Measurements from ENCODE around the gene IGLL5. TPM values are rescaled to one million over a fixed set of nuclear protein-coding genes. Genes with fewer than 3 reads are reported as not detected.

The IGLL5 gene
- total and polyA plus RNA-seq, 5 donors from 2014 or later: 0.27 to 1.4 (median 0.39) TPM; not detected in 2

DNA sequence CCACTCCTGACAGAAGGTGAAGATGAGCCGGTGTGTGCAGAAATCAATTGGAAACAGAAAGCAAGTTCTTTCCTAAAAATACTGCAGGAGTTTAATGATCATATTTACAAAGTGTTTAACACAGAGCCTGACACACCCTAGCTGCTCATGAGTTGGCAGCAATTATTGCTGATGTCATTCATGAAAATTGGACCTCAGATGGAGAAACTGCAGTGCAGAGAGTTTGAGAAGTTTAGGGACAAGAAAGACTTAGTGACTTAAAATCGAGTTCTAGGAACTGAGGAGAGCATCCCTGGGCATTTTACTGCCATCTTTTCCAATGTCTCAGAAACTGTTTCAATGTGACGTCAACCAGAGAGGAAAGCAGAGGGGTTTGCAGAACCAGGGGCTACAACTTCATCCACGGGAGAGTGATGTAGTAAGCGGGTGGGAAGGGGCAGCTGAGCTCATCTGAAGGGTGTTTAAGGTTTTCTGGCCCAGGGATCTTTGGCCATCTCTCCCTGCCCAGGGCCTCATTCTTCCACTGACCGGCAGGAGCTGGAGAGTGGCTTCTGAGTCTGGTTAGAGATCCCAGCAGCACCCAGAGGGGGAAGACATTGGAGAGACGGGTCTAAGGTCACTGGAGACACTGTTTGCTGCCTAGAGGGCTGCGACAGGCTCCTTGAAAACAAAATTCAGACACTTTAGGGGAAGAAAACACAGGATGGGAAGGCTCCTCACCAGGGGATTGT is 21.1 kb upstream of the IGLL5 start:
- H3K4me1 Mint-ChIP-seq: peaks cover 12 to 42% (median 30%) of the 10 kb centered on the region in 4 donors
- Histone ChIP-seq H3K27ac (ENCODE audit: insufficient read depth, low read length, poor library complexity, severe bottlenecking) (no peak overlapping the region), H3K4me3 (ENCODE audit: low read depth, low read length) (no peak overlapping the region), H3K27me3 (ENCODE audit: control insufficient read depth, insufficient read depth, low read length) (peaks cover 3% of the 10 kb centered on the region), H3K9me3 (ENCODE audit: control insufficient read depth in 2 of 2, low read length in 2 of 2) (no peaks in the 10 kb centered on the region), H3K36me3 (ENCODE audit: control insufficient read depth, insufficient read depth, low read length) (no peaks in the 10 kb centered on the region), H3K4me1 (ENCODE audit: control insufficient read depth, insufficient read depth, low read length, poor library complexity, severe bottlenecking) (peaks cover 21% of the 10 kb centered on the region)
- no peaks in the 10 kb centered on the region for H3K36me3 Mint-ChIP-seq
- no peak overlapping the region for H3K4me3 Mint-ChIP-seq
- H3K27me3 Mint-ChIP-seq: peaks cover 28% of the 10 kb centered on the region
- peak overlapping the region in 2 of 3 donors; percentile 2 to 61 for H3K27ac Mint-ChIP-seq
- no peak for DNase-seq
- no peak for ATAC-seq (ENCODE audit: low read depth in 2 of 2)
- H3K9me3 Mint-ChIP-seq: peaks cover 0 to 3% (median 0%) of the 10 kb centered on the region in 7 donors

DNA sequence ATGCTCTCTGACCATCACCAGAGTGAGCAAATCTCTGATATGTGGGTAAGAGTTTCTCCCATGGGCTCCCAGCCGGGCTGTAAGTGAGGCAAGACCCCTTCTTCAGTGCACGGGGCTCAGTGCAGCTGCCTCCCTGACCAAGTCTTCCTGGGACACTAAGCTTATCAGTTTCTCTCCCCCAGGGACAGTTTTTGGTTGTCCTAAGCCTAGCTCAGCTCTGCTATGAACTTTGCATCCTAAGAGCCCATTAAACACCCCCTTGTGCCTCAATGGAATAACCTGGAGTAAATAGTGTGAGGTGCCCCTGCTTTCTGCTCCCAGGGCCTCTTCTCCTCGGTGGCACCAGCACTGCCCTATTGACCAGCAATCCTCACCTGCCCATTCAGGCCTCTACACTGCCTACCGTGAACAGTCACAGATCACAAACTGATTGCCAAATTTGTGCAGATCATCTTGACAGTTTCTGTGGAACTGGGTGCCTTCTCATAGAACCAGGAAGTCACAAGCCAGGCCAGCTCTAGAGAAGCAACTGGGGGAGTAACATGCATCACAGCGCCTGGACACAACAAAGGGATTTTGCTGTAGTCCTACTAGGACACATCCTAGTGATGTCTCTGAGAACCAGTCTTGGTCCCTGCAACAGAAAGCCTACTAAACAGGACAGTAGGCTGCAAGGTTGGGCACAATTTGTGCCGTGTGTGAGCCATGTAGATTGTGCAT is 19.5 kb upstream of the IGLL5 start:
- H3K4me1 Mint-ChIP-seq: peaks cover 12 to 42% (median 29%) of the 10 kb centered on the region in 4 donors
- peaks cover 0 to 6% (median 0%) of the 10 kb centered on the region in 7 donors for H3K9me3 Mint-ChIP-seq

DNA sequence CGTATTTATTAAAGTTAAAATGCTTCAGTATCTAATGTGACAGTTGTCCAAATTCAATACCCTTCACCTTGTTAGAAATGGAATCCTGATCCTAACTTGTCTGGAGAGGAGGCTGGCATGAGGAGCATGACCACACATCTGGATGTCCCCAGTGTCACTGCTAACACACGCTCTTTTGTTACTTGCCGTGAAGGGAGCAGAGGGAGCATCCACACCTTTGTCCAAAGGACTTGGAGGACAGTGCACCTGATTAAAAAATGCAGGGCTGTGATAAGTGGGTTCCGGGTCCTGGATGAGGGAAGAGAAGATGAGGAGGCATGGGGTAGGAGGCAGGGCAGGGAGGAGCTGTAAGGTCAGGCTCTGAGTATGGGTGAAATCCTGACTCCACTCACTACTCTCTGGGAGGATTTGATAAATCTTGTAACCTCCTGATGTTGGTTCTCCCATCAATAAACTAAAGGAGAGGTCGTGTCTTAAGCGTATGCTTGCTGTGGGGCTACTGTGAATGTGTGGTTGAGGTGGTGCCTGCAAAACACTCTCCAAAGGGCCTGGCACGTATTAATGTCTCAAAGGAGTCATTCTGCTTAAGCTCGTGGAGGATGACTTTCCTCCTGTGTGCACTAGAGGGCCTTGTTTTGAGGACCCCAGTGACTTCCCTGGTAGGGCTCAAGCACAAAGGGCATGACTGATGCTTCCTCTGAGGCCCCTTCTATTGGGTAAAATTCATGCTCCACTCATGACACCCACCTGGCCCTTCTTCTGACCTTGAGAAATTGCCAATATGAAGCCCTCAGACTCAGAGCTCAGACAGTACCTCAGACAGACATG is 16.8 kb upstream of the IGLL5 start:
- no peak overlapping the region for H3K4me3 ChIP-seq (ENCODE audit: low read depth, low read length)
- Mint-ChIP-seq H3K27me3 (peaks cover 22% of the 10 kb centered on the region), H3K9me3 (peaks cover 0 to 11% (median 0%) of the 10 kb centered on the region in 7 donors), H3K27ac (no peak overlapping the region), H3K4me3 (no peak overlapping the region), H3K36me3 (peaks cover 4% of the 10 kb centered on the region), H3K4me1 (peaks cover under 1 to 15% (median 10%) of the 10 kb centered on the region in 4 donors)
- H3K27me3 ChIP-seq (ENCODE audit: control insufficient read depth, insufficient read depth, low read length): peaks cover 3% of the 10 kb centered on the region
- peaks cover 11% of the 10 kb centered on the region for H3K4me1 ChIP-seq (ENCODE audit: control insufficient read depth, insufficient read depth, low read length, poor library complexity, severe bottlenecking)
- H3K36me3 ChIP-seq (ENCODE audit: control insufficient read depth, insufficient read depth, low read length): no peaks in the 10 kb centered on the region
- DNase-seq (peak in 1 of 3 donors; percentile 20), ATAC-seq (ENCODE audit: low read depth in 2 of 2) (no peak)
- peaks cover 7 to 10% of the 10 kb centered on the region in 2 experiments for H3K9me3 ChIP-seq (ENCODE audit: control insufficient read depth in 2 of 2, low read length in 2 of 2)
- H3K27ac ChIP-seq (ENCODE audit: insufficient read depth, low read length, poor library complexity, severe bottlenecking): no peak overlapping the region

More for the DNA sequence above, 19.5 kb upstream of the IGLL5 start:
- H3K27me3 ChIP-seq (ENCODE audit: control insufficient read depth, insufficient read depth, low read length): peaks cover 3% of the 10 kb centered on the region
- Mint-ChIP-seq H3K27ac (peak overlapping the region in 2 of 3 donors; percentile 26 to 76), H3K27me3 (peaks cover 28% of the 10 kb centered on the region), H3K36me3 (no peaks in the 10 kb centered on the region), H3K4me3 (no peak overlapping the region)
- DNase-seq: no peak
- no peaks in the 10 kb centered on the region for H3K36me3 ChIP-seq (ENCODE audit: control insufficient read depth, insufficient read depth, low read length)
- H3K4me1 ChIP-seq (ENCODE audit: control insufficient read depth, insufficient read depth, low read length, poor library complexity, severe bottlenecking): peaks cover 21% of the 10 kb centered on the region
- no peak overlapping the region for H3K27ac ChIP-seq (ENCODE audit: insufficient read depth, low read length, poor library complexity, severe bottlenecking)
- H3K4me3 ChIP-seq (ENCODE audit: low read depth, low read length): no peak overlapping the region
- H3K9me3 ChIP-seq (ENCODE audit: control insufficient read depth in 2 of 2, low read length in 2 of 2): no peaks in the 10 kb centered on the region
- ATAC-seq (ENCODE audit: low read depth in 2 of 2): no peak

GRCh38 chr22:22871536-22872278 is 15.9 kb upstream of the IGLL5 start:
- ATAC-seq (ENCODE audit: low read depth in 2 of 2) (no peak), DNase-seq (no peak)
- no peak overlapping the region for H3K27ac Mint-ChIP-seq
- no peak overlapping the region for H3K27ac ChIP-seq (ENCODE audit: insufficient read depth, low read length, poor library complexity, severe bottlenecking)
- H3K27me3 Mint-ChIP-seq: peaks cover 14% of the 10 kb centered on the region
- peaks cover 7 to 10% of the 10 kb centered on the region in 2 experiments for H3K9me3 ChIP-seq (ENCODE audit: control insufficient read depth in 2 of 2, low read length in 2 of 2)
- no peak overlapping the region for H3K4me3 Mint-ChIP-seq
- peaks cover 4% of the 10 kb centered on the region for H3K36me3 Mint-ChIP-seq
- no peak overlapping the region for H3K4me3 ChIP-seq (ENCODE audit: low read depth, low read length)
- H3K36me3 ChIP-seq (ENCODE audit: control insufficient read depth, insufficient read depth, low read length): no peaks in the 10 kb centered on the region
- peaks cover 2% of the 10 kb centered on the region for H3K4me1 ChIP-seq (ENCODE audit: control insufficient read depth, insufficient read depth, low read length, poor library complexity, severe bottlenecking)
- peaks cover 0 to 6% (median 3%) of the 10 kb centered on the region in 4 donors for H3K4me1 Mint-ChIP-seq
- H3K27me3 ChIP-seq (ENCODE audit: control insufficient read depth, insufficient read depth, low read length): peaks cover 3% of the 10 kb centered on the region
- peaks cover 0 to 11% (median 0%) of the 10 kb centered on the region in 7 donors for H3K9me3 Mint-ChIP-seq

- H3K36me3 ChIP-seq (ENCODE audit: control insufficient read depth, insufficient read depth, low read length): no peaks in the 10 kb centered on the region
- DNase-seq: no peak
- H3K4me1 ChIP-seq (ENCODE audit: control insufficient read depth, insufficient read depth, low read length, poor library complexity, severe bottlenecking): no peaks in the 10 kb centered on the region
- H3K27me3 ChIP-seq (ENCODE audit: control insufficient read depth, insufficient read depth, low read length): peaks cover 3% of the 10 kb centered on the region
- H3K27ac ChIP-seq (ENCODE audit: insufficient read depth, low read length, poor library complexity, severe bottlenecking): no peak overlapping the region
- ATAC-seq (ENCODE audit: low read depth in 2 of 2): no peak
- Mint-ChIP-seq H3K9me3 (peaks cover 0 to 11% (median 0%) of the 10 kb centered on the region in 7 donors), H3K27me3 (peaks cover 11% of the 10 kb centered on the region), H3K36me3 (peaks cover 4% of the 10 kb centered on the region), H3K4me3 (peak overlapping the region in 1 of 4 donors; percentile 13), H3K27ac (no peak overlapping the region), H3K4me1 (peaks cover 0 to 3% (median under 1%) of the 10 kb centered on the region in 4 donors)
- H3K9me3 ChIP-seq (ENCODE audit: control insufficient read depth in 2 of 2, low read length in 2 of 2): peaks cover 7 to 10% of the 10 kb centered on the region in 2 experiments
- no peak overlapping the region for H3K4me3 ChIP-seq (ENCODE audit: low read depth, low read length)
These were observed 14.6 kb upstream of the IGLL5 start for GRCh38 chr22:22872722-22873708.

- peak; percentile 62 to 71 (median 65) for DNase-seq
- H3K36me3 Mint-ChIP-seq: peaks cover 4% of the 10 kb centered on the region
- H3K27ac ChIP-seq (ENCODE audit: insufficient read depth, low read length, poor library complexity, severe bottlenecking): no peak overlapping the region
- no peak overlapping the region for H3K27ac Mint-ChIP-seq
- peak in 1 of 2 donors; percentile 37 for ATAC-seq (ENCODE audit: low read depth in 2 of 2)
- H3K36me3 ChIP-seq (ENCODE audit: control insufficient read depth, insufficient read depth, low read length): no peaks in the 10 kb centered on the region
- H3K4me3 ChIP-seq (ENCODE audit: low read depth, low read length): no peak overlapping the region
- no peaks in the 10 kb centered on the region for H3K4me1 ChIP-seq (ENCODE audit: control insufficient read depth, insufficient read depth, low read length, poor library complexity, severe bottlenecking)
- no peaks in the 10 kb centered on the region for H3K27me3 ChIP-seq (ENCODE audit: control insufficient read depth, insufficient read depth, low read length)
- H3K4me3 Mint-ChIP-seq: no peak overlapping the region
- H3K27me3 Mint-ChIP-seq: peaks cover 8% of the 10 kb centered on the region
- peaks cover 0 to 2% (median 0%) of the 10 kb centered on the region in 4 donors for H3K4me1 Mint-ChIP-seq
- H3K9me3 Mint-ChIP-seq: peaks cover 0 to 11% (median 0%) of the 10 kb centered on the region in 7 donors
- H3K9me3 ChIP-seq (ENCODE audit: control insufficient read depth in 2 of 2, low read length in 2 of 2): peaks cover 7 to 10% of the 10 kb centered on the region in 2 experiments
These were observed 9.9 kb upstream of the IGLL5 start for GRCh38 chr22:22877523-22878210.

All from CD4-positive, CD25-positive, alpha-beta regulatory T cell (primary cell).